ENCODE results near the gene RBM22.

DNA sequence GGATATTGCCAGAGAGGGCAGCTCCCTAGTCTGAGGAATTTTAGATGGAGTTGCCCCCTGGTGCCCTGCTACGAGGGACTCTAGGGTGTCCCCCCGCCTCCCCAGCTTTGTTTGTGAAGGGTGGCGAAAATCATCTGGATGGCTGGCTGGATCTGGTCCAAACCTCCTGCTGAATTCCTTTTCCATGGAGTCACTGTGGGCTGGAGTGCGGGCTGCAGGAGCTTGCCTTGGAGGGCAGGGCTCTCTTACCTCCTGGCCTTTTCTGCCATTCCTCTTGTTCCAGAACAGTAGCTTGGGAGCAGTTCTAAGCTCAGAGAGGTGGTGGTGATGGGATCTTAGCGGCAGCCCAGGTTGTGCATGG is 58.3 kb downstream of the RBM22 start:
- TF ChIP-seq, protein P1, sequence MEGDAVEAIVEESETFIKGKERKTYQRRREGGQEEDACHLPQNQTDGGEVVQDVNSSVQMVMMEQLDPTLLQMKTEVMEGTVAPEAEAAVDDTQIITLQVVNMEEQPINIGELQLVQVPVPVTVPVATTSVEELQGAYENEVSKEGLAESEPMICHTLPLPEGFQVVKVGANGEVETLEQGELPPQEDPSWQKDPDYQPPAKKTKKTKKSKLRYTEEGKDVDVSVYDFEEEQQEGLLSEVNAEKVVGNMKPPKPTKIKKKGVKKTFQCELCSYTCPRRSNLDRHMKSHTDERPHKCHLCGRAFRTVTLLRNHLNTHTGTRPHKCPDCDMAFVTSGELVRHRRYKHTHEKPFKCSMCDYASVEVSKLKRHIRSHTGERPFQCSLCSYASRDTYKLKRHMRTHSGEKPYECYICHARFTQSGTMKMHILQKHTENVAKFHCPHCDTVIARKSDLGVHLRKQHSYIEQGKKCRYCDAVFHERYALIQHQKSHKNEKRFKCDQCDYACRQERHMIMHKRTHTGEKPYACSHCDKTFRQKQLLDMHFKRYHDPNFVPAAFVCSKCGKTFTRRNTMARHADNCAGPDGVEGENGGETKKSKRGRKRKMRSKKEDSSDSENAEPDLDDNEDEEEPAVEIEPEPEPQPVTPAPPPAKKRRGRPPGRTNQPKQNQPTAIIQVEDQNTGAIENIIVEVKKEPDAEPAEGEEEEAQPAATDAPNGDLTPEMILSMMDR (IDR thresholded peaks at IDR 0.05; ENCODE audit: low read length): no peak
- TF ChIP-seq EZH2 (optimal IDR thresholded peaks at IDR 0.05; ENCODE audit: low read depth, low read length) (no peak), EZH2phosphoT487 (IDR thresholded peaks at IDR 0.05; ENCODE audit: low read length) (no peak)

Data from MM.1S (cell line).